ENCODE results near the gene COBL.

The COBL gene

DNA sequence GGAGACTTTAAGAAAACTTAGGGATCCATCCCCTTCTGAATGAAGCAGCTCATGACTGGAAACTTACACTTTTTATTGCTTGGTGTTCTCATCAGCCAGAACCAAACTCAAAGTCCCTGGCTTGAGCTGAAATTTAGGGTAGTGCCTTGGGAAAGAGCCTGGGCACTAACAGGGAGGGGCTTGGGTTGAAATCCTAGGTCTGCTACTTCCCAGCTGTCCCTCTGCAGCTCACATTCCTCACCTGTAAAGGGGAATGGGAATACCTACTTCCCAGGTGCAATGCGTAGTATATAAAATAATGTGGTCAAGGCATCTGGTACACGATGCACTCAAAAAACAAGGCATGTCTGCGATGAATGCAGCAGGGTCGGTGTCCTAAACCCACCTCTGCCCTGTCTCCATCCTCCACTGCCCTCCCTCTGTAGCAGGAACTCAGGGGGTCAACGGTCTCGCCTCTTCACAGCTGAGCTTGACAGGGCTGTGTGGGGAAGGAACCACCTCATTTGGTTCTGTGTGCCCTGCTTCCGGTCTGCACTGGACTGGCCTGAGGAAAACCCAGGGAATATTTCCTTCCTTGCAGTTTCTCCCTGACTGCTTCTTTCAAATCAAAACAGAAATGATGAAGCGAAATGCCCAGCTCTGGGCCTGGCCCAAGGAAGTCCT lies 80.0 kb downstream of the COBL start:
- TF ChIP-seq CTCF (IDR thresholded peaks at IDR 0.05; ENCODE audit: insufficient read depth, low read depth, low read length, missing control alignments): no peak
- no peak overlapping the region for H3K4me3 ChIP-seq (ENCODE audit: low read length)
- no peak for DNase-seq (ENCODE audit: low read depth)

DNA sequence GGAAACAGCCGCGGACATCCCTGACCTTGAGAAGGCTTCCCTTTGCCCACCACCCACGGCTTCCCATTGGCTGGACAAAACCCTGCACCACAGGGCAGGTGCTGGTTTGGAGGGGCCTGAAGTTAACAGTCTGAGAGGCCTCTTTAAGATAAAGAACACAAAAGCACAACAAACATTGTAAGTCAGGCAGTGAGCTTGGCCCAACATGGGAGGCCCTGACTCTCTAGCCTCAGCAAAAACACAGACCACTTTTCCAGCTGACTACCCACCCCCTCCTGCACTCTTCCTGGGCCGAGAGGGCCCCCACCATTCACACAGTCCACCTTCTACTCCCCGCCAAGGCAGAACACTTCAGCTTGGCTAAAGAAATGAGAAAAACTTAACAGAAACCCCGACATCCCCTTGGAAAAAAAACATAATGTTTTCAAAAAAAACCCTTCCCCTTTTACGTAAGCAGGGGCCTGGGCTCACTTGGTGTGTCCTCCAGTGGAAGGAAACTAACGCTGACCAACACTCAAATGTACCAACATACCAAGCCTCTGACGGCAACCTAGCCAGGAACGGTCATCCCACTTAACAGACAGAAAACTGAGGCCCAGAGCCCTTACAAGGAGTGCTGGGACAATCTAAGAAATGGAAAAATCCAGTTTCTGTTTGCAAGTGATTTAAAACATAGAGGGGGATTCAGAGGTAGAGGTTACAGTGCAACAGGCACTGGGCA lies 80.9 kb downstream of the COBL start:
- no peak overlapping the region for H3K4me3 ChIP-seq (ENCODE audit: low read length)
- DNase-seq (ENCODE audit: low read depth): no peak
- TF ChIP-seq CTCF (IDR thresholded peaks at IDR 0.05; ENCODE audit: insufficient read depth, low read depth, low read length, missing control alignments): no peak

- TF ChIP-seq CTCF (IDR thresholded peaks at IDR 0.05; ENCODE audit: insufficient read depth, low read depth, low read length, missing control alignments): no peak
- no peak for DNase-seq (ENCODE audit: low read depth)
- no peak overlapping the region for H3K4me3 ChIP-seq (ENCODE audit: low read length)
Measured at GRCh38 chr7:51234609-51235308, 81.8 kb downstream of the COBL start.

- DNase-seq (ENCODE audit: low read depth): no peak
- no peak overlapping the region for H3K4me3 ChIP-seq (ENCODE audit: low read length)
- no peak for TF ChIP-seq CTCF (IDR thresholded peaks at IDR 0.05; ENCODE audit: insufficient read depth, low read depth, low read length, missing control alignments)
Measured at GRCh38 chr7:51234139-51234538, 82.5 kb downstream of the COBL start.

GRCh38 chr7:51233374-51233773 lies 83.2 kb downstream of the COBL start:
- no peak overlapping the region for H3K4me3 ChIP-seq (ENCODE audit: low read length)
- TF ChIP-seq CTCF (IDR thresholded peaks at IDR 0.05; ENCODE audit: insufficient read depth, low read depth, low read length, missing control alignments): no peak
- DNase-seq (ENCODE audit: low read depth): no peak

GRCh38 chr7:51230723-51231122 lies 85.9 kb downstream of the COBL start:
- DNase-seq (ENCODE audit: low read depth): no peak
- no peak for TF ChIP-seq CTCF (IDR thresholded peaks at IDR 0.05; ENCODE audit: insufficient read depth, low read depth, low read length, missing control alignments)
- H3K4me3 ChIP-seq (ENCODE audit: low read length): no peak overlapping the region
